IMR-90 (cell line): Measurements from ENCODE around the gene GSKIP. TPM values are rescaled to one million over a fixed set of nuclear protein-coding genes. Genes with fewer than 3 reads are reported as not detected.

Experiments used
- ATAC-seq: fragments of 200-7000 bp; cut with Tn5 transposase; 2 replicates; pipeline ENCODE4 v1.9.1; 2020; ENCODE audit warnings: low read depth, mild to moderate bottlenecking, moderate library complexity
- BruUV-seq: library from RNA; stranded (reverse); fragments of 400-500 nt; replicated peaks from 2 replicates; lab custom pipeline; 2021; lab: Mats Ljungman, UMichigan
- CTCF ChIA-PET: fragments of 300-600 bp; formaldehyde crosslinking; extraction: SDS; loops from one replicate; lab custom pipeline; 2021; ENCODE audit warnings: antibody characterized with exemption; lab: Yijun Ruan, JAX
- POLR2A ChIA-PET: fragments of 300-600 bp; sonication (Branson Sonifier 250); formaldehyde crosslinking; loops from one replicate; lab custom pipeline; 2022; ENCODE audit warnings: antibody characterized with exemption; ENCODE audit not compliant: unreplicated experiment; lab: Charles Lee
- DNase-seq: peaks from one replicate; pipeline ENCODE4 v3.0.0; 2013
- H2AFZ ChIP-seq: replicated peaks from 2 replicates; pipeline ENCODE3; 2013; ENCODE audit warnings: low read length, mild to moderate bottlenecking; ENCODE audit not compliant: poor library complexity
- H2AK5ac ChIP-seq: 2 replicates; pipeline ENCODE4 v1.6.1; 2013; ENCODE audit warnings: low read depth, low read length, inconsistent platforms
- H2AK9ac ChIP-seq: replicated peaks from 2 replicates; pipeline ENCODE3; 2013; ENCODE audit warnings: mild to moderate bottlenecking, low read depth, low read length, moderate library complexity; ENCODE audit not compliant: poor library complexity
- H2BK120ac ChIP-seq: 2 replicates; pipeline ENCODE4 v1.6.1; 2013; ENCODE audit warnings: low read depth, low read length, inconsistent platforms
- H2BK15ac ChIP-seq: 3 replicates; pipeline ENCODE4 v1.6.1; 2013; ENCODE audit warnings: low read depth, low read length, inconsistent platforms
- H2BK20ac ChIP-seq: 2 replicates; pipeline ENCODE4 v1.6.1; 2013; ENCODE audit warnings: low read depth, mild to moderate bottlenecking, inconsistent platforms, low read length, moderate library complexity
- H2BK5ac ChIP-seq: 2 replicates; pipeline ENCODE4 v1.6.1; 2013; ENCODE audit warnings: mild to moderate bottlenecking, low read depth, low read length, inconsistent platforms; ENCODE audit not compliant: poor library complexity, severe bottlenecking
- H3K14ac ChIP-seq: replicated peaks from 2 replicates; pipeline ENCODE4 v1.6.1; 2013; ENCODE audit warnings: low read depth, low read length, inconsistent platforms
- H3K18ac ChIP-seq: 2 replicates; pipeline ENCODE4 v1.6.1; 2013; ENCODE audit warnings: low read depth, low read length, control low read depth
- H3K23ac ChIP-seq: 2 replicates; pipeline ENCODE4 v1.6.1; 2013; ENCODE audit warnings: low read depth, low read length, inconsistent platforms
- H3K27ac ChIP-seq: 2 replicates; pipeline ENCODE4 v1.5.1; 2013; ENCODE audit warnings: mild to moderate bottlenecking, control low read depth, low read length; ENCODE audit not compliant: insufficient read depth
- H3K27me3 ChIP-seq: 2 replicates; pipeline ENCODE4 v1.6.1; 2013; ENCODE audit warnings: low read length; ENCODE audit not compliant: control insufficient read depth, insufficient read depth
- H3K36me3 ChIP-seq: 2 replicates; pipeline ENCODE4 v1.6.1; 2013; ENCODE audit warnings: low read length, mixed read lengths; ENCODE audit not compliant: control insufficient read depth, insufficient read depth
- H3K4ac ChIP-seq: 2 replicates; pipeline ENCODE4 v1.6.1; 2013; ENCODE audit warnings: low read depth, low read length, inconsistent platforms
- H3K4me1 ChIP-seq: 2 replicates; pipeline ENCODE4 v1.6.1; 2013; ENCODE audit warnings: low read length, mixed read lengths; ENCODE audit not compliant: control insufficient read depth, insufficient read depth
- H3K4me2 ChIP-seq: 2 replicates; pipeline ENCODE4 v1.6.1; 2013; ENCODE audit warnings: low read depth, mild to moderate bottlenecking, control low read depth, low read length, moderate library complexity
- H3K4me3 ChIP-seq: 2 replicates; pipeline ENCODE4 v1.5.1; 2013; ENCODE audit warnings: low read depth, mild to moderate bottlenecking, control low read depth, low read length, moderate library complexity; ENCODE audit not compliant: insufficient read depth
- H3K56ac ChIP-seq: 2 replicates; pipeline ENCODE4 v1.6.1; 2013; ENCODE audit warnings: low read length, inconsistent platforms; ENCODE audit not compliant: insufficient read depth; ENCODE audit errors: extremely low read depth
- H3K79me1 ChIP-seq, 2 experiments: 2 replicates each; pipeline ENCODE4 v1.6.1; 2013; ENCODE audit warnings: low read length in 2 of 2, inconsistent platforms in 1 of 2, low read depth in 1 of 2
- H3K9ac ChIP-seq: 2 replicates; pipeline ENCODE4 v1.6.1; 2013; ENCODE audit warnings: low read depth, low read length, control low read depth
- H3K9me1 ChIP-seq: 2 replicates; pipeline ENCODE4 v1.6.1; 2013; ENCODE audit warnings: low read length, inconsistent platforms; ENCODE audit not compliant: insufficient read depth
- H3K9me3 ChIP-seq: 2 replicates; pipeline ENCODE4 v1.6.1; 2013; ENCODE audit warnings: low read length; ENCODE audit not compliant: control insufficient read depth, insufficient read depth
- H4K20me1 ChIP-seq: 2 replicates; pipeline ENCODE4 v1.6.1; 2013; ENCODE audit warnings: low read length, inconsistent platforms; ENCODE audit not compliant: insufficient read depth
- H4K5ac ChIP-seq: 2 replicates; pipeline ENCODE4 v1.6.1; 2013; ENCODE audit warnings: mild to moderate bottlenecking, low read depth, low read length, control low read depth
- H4K8ac ChIP-seq, 2 experiments: 2 replicates each; pipeline ENCODE4 v1.6.1; 2013; ENCODE audit warnings: low read depth in 2 of 2, low read length in 2 of 2, control low read depth in 1 of 2, inconsistent platforms in 1 of 2
- H4K91ac ChIP-seq: 2 replicates; pipeline ENCODE4 v1.6.1; 2013; ENCODE audit warnings: low read depth, low read length, inconsistent platforms; ENCODE audit not compliant: insufficient read depth
- BHLHE40 ChIP-seq: fragments of 150-350 bp; IDR thresholded peaks from 2 replicates; pipeline ENCODE4 v1.6.1; 2016; ENCODE audit warnings: mild to moderate bottlenecking, low read depth, low read length
- FOS ChIP-seq: fragments of 150-350 bp; IDR thresholded peaks from 2 replicates; pipeline ENCODE4 v1.6.1; 2016; ENCODE audit warnings: low read depth, low read length
- MAFK ChIP-seq: IDR thresholded peaks from 2 replicates; pipeline ENCODE4 v1.6.1; 2012; ENCODE audit warnings: low read depth, low read length, improper control_type of control experiment
- MAZ ChIP-seq: IDR thresholded peaks from 2 replicates; pipeline ENCODE4 v1.6.1; 2012; ENCODE audit warnings: low read depth, mild to moderate bottlenecking, low read length, improper control_type of control experiment, moderate library complexity, borderline replicate concordance
- RAD21 ChIP-seq: IDR thresholded peaks from 2 replicates; pipeline ENCODE4 v1.6.1; 2012; ENCODE audit warnings: low read length, improper control_type of control experiment
- SMC3 ChIP-seq: fragments of 150-350 bp; IDR thresholded peaks from 2 replicates; pipeline ENCODE4 v1.6.1; 2016; ENCODE audit warnings: low read depth, mild to moderate bottlenecking, antibody characterized with exemption, low read length, moderate library complexity
- WGBS, 2 experiments: methylation state at CpG; one replicate each; pipeline versions ENCODE4 v1.1.5 to v1.1.7; 2013; ENCODE audit warnings: missing lambda C conversion rate in 2 of 2; ENCODE audit not compliant: insufficient read length in 1 of 2; ENCODE audit errors: extremely low coverage in 2 of 2; 5-methylcytosine and 5-hydroxymethylcytosine counted together
- dilution Hi-C: fragments of 300-500 bp; cut with HindIII; formaldehyde crosslinking; loops from one replicate; pipeline ENCODE4 v1.14.3; 2018; ENCODE audit warnings: low sequenced_read_pairs; ENCODE audit not compliant: unreplicated experiment
- in situ Hi-C: fragments of 300-500 bp; cut with MboI; formaldehyde crosslinking; loops from 3 replicates; pipeline ENCODE4 v1.14.3; 2019; ENCODE audit warnings: low sequenced_read_pairs, inconsistent platforms, mixed read lengths
- intact Hi-C: fragments of 100-400 bp; cut with micrococcal nuclease; formaldehyde crosslinking; loops from 2 replicates; pipeline ENCODE4 v1.10.0; 2022
- polyA plus RNA-seq, 3 experiments: library from polyadenylated mRNA; depleted of rRNA; stranded (reverse); fragments of >200 nt; gene quantifications; 2 replicates each; pipeline ENCODE4 v1.2.3, GENCODE V29; 2012; ENCODE audit warnings: low replicate concordance in 1 of 3
- total RNA-seq: library from RNA; depleted of rRNA; stranded (reverse); fragments of >200 nt; gene quantifications from 2 replicates; pipeline ENCODE4 v1.2.3, GENCODE V29; 2012
- TF ChIP-seq, protein P1 (sequence below): conservative IDR thresholded peaks from 2 replicates; pipeline ENCODE4 v1.5.1; 2012; ENCODE audit warnings: mild to moderate bottlenecking, low read depth, low read length, improper control_type of control experiment

The GSKIP gene
- total and polyA plus RNA-seq, 2 of the 4 experiments (the other 2 are of a cell fraction) = 11.7 to 22.0 TPM

DNA sequence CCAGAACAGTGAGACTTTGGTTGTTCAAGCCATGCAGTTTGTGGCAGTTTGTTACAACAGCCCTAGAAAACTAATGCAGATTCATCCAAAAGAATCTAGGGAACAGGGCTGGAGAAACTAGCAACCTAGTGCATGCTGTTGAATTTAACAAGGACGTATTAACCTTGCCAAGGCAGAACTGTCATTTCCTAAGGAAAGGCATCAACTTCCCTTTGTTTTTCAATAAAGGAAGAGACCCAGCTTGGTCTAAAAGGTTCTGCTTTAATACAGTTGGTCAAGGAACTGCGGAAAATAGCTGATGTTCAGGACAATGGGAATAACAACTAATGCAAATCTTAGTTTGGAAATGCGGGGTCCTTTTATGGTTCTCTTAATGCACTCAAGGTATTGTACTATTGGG lies 40.1 kb downstream of the GSKIP start:
- Histone ChIP-seq H3K4me2 (no peak overlapping the region), H2BK20ac (no peak overlapping the region), H2BK15ac (no peak overlapping the region), H3K27me3 (peaks cover 32% of the 10 kb centered on the region), H3K9me3 (no peaks in the 10 kb centered on the region), H3K27ac (no peak overlapping the region), H3K4me3 (no peak overlapping the region), H2AFZ (no peak overlapping the region), H3K18ac (no peak overlapping the region), H4K8ac (no peak overlapping the region), H3K36me3 (no peaks in the 10 kb centered on the region), H4K5ac (no peak overlapping the region), H4K91ac (no peak overlapping the region), H2BK120ac (no peak overlapping the region), H3K9ac (no peak overlapping the region), H3K4ac (no peak overlapping the region), H3K23ac (no peak overlapping the region), H4K20me1 (no peaks in the 10 kb centered on the region), H2AK5ac (no peak overlapping the region), H3K14ac (no peak overlapping the region), H3K9me1 (no peaks in the 10 kb centered on the region; the same call in 1 of the 2 replicates), H2AK9ac (no peak overlapping the region), H3K79me1 (no peaks in the 10 kb centered on the region), H3K56ac (no peak overlapping the region), H2BK5ac (no peak overlapping the region), H3K4me1 (no peaks in the 10 kb centered on the region)
- DNase-seq (no peak), ATAC-seq (no peak)
- TF ChIP-seq, protein P1, sequence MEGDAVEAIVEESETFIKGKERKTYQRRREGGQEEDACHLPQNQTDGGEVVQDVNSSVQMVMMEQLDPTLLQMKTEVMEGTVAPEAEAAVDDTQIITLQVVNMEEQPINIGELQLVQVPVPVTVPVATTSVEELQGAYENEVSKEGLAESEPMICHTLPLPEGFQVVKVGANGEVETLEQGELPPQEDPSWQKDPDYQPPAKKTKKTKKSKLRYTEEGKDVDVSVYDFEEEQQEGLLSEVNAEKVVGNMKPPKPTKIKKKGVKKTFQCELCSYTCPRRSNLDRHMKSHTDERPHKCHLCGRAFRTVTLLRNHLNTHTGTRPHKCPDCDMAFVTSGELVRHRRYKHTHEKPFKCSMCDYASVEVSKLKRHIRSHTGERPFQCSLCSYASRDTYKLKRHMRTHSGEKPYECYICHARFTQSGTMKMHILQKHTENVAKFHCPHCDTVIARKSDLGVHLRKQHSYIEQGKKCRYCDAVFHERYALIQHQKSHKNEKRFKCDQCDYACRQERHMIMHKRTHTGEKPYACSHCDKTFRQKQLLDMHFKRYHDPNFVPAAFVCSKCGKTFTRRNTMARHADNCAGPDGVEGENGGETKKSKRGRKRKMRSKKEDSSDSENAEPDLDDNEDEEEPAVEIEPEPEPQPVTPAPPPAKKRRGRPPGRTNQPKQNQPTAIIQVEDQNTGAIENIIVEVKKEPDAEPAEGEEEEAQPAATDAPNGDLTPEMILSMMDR = no peak
- no peak for TF ChIP-seq MAFK
- TF ChIP-seq RAD21 = no peak
- no peak for TF ChIP-seq FOS
- TF ChIP-seq BHLHE40 = no peak
- no peak for TF ChIP-seq SMC3
- TF ChIP-seq MAZ = no peak
- in situ Hi-C loops = loop anchor here (25.0 kb wide), 1 partner anchor 841 kb away; no protein-coding TSS in a partner anchor
- CTCF ChIA-PET = no interaction called here
- intact Hi-C loops = no loop called here
- WGBS, 2 experiments = no CpG with 5 or more reads among the region's 3 CpGs
- BruUV-seq = no TSS peak
- dilution Hi-C loops = no loop called here
- POLR2A ChIA-PET = no interaction called here
